K562 (cell line): ENCODE measurements around the gene MAMDC4. TPM values are rescaled to one million over a fixed set of nuclear protein-coding genes. Genes with fewer than 3 reads are reported as not detected.
A peak's percentile ranks its signal among the peaks of the same experiment; 100 is the strongest.

ENCODE experiments used
- DMBX1 ChIP-seq: fragments of 250-450 bp; sonication (Bioruptor Pico); IDR thresholded peaks from 2 replicates; pipeline ENCODE4 v1.8.0; 2022; ENCODE audit warnings: inconsistent platforms, mild to moderate bottlenecking, moderate library complexity, borderline replicate concordance
- MCM5 ChIP-seq: fragments of 450-650 bp; IDR thresholded peaks from 2 replicates; pipeline ENCODE4 v1.6.1; 2016; ENCODE audit warnings: low read depth
- NR1H2 ChIP-seq: sonication (generic); formaldehyde crosslinking; IDR thresholded peaks from 2 replicates; pipeline ENCODE4 v1.4.0; 2020; ENCODE audit warnings: mild to moderate bottlenecking, missing genetic modification reagents
- POLR2AphosphoS5 ChIP-seq: IDR thresholded peaks from 2 replicates; pipeline ENCODE4 v1.6.1; 2011; ENCODE audit warnings: mild to moderate bottlenecking, low read depth, low read length, moderate library complexity; ENCODE audit not compliant: control insufficient read depth, insufficient read depth
- RUNX1 ChIP-seq: sonication (generic); IDR thresholded peaks from 2 replicates; pipeline ENCODE4 v1.6.1; 2016; ENCODE audit warnings: antibody characterized with exemption, low read depth
- SREBF1 ChIP-seq: fragments of 150-350 bp; IDR thresholded peaks from 2 replicates; pipeline ENCODE4 v1.6.1; 2014; ENCODE audit warnings: antibody characterized with exemption, low read depth, low read length, borderline replicate concordance
- SRSF1 ChIP-seq: fragments of 200-400 bp; formaldehyde crosslinking; IDR thresholded peaks from 2 replicates; pipeline ENCODE4 v1.6.1; 2017; ENCODE audit warnings: mild to moderate bottlenecking, low read depth, low read length, moderate library complexity
- WHSC1 ChIP-seq: IDR thresholded peaks from one replicate; pipeline ENCODE4 v1.6.1; 2012; ENCODE audit warnings: low read length, control low read depth, inconsistent platforms
- polyA plus RNA-seq, 8 experiments: library from polyadenylated mRNA; depleted of rRNA in 4 of 8; stranded (reverse) in 5 of 8; unstranded in 3 of 8; fragments of >200 nt; fragmentation: Nextera tagmentation in 2 of 8; fragmentation: Illumina TruSeq in 1 of 8; extraction: Ambion mirVana in 2 of 8; extraction: Trizol in 1 of 8; gene quantifications; 2 replicates each; pipeline versions ENCODE4 v1.2.1 to v1.2.3, GENCODE V29; 2011 to 2014; ENCODE audit warnings: inconsistent platforms in 1 of 8, missing spikeins in 1 of 8
- total RNA-seq, 7 experiments: library from RNA; depleted of rRNA in 6 of 7; stranded (reverse); fragments of >200 nt in 6 of 7; fragmentation: Illumina TruSeq in 2 of 7; extraction: Trizol in 2 of 7; gene quantifications; 2 replicates each; pipeline versions ENCODE4 v1.2.1 to v1.2.3, GENCODE V29; 2011 to 2021; ENCODE audit warnings: low replicate concordance in 1 of 7
- TF ChIP-seq, protein P1 (sequence below): fragments of 250-450 bp; sonication (Bioruptor Pico); IDR thresholded peaks from 2 replicates; pipeline ENCODE4 v1.4.0; 2020
- TF ChIP-seq, protein P2 (sequence below): fragments of 250-450 bp; sonication (Bioruptor Pico); IDR thresholded peaks from 2 replicates; pipeline ENCODE4 v1.5.0; 2022; ENCODE audit warnings: mild to moderate bottlenecking
- TF ChIP-seq, protein P3 (sequence below): fragments of 450-650 bp; IDR thresholded peaks from 2 replicates; pipeline ENCODE4 v1.6.1; 2016; ENCODE audit warnings: low read depth, mild to moderate bottlenecking, moderate library complexity
- TF ChIP-seq, protein P4 (sequence below): fragments of 250-450 bp; sonication (Bioruptor Pico); IDR thresholded peaks from 2 replicates; pipeline ENCODE4 v1.8.0; 2022; ENCODE audit warnings: inconsistent platforms, mild to moderate bottlenecking, moderate library complexity, borderline replicate concordance
- TF ChIP-seq, protein P5 (sequence below): fragments of 450-650 bp; IDR thresholded peaks from 2 replicates; pipeline ENCODE4 v1.6.1; 2014; ENCODE audit warnings: low read depth, mild to moderate bottlenecking, moderate library complexity, borderline replicate concordance

Gene MAMDC4
- total and polyA plus RNA-seq, 9 of the 15 experiments (the other 6 are each of a cell fraction or from before 2014, with no cell fraction given), result 0.03 to 10.8 (median 1.5) TPM

DNA sequence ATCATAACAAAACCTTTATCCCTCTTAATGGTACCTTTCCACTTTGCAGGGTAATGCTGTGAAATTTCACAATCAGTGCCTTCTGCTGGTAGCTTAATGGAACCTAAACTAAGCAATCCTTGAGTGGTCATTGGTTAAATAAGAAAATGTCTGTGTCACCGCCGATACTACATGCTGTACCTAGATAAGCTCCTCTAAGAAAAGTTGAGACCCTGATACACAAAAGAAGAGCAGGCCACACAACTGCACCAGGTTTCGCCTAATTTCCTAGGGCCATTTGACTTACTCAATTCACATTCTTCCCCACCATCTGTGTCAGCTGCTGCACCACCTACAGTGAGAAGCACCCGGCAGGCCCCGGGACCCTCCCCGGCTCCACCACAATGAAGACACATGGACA lies 23.0 kb downstream of the MAMDC4 start (continued):
- TF ChIP-seq, protein P1, sequence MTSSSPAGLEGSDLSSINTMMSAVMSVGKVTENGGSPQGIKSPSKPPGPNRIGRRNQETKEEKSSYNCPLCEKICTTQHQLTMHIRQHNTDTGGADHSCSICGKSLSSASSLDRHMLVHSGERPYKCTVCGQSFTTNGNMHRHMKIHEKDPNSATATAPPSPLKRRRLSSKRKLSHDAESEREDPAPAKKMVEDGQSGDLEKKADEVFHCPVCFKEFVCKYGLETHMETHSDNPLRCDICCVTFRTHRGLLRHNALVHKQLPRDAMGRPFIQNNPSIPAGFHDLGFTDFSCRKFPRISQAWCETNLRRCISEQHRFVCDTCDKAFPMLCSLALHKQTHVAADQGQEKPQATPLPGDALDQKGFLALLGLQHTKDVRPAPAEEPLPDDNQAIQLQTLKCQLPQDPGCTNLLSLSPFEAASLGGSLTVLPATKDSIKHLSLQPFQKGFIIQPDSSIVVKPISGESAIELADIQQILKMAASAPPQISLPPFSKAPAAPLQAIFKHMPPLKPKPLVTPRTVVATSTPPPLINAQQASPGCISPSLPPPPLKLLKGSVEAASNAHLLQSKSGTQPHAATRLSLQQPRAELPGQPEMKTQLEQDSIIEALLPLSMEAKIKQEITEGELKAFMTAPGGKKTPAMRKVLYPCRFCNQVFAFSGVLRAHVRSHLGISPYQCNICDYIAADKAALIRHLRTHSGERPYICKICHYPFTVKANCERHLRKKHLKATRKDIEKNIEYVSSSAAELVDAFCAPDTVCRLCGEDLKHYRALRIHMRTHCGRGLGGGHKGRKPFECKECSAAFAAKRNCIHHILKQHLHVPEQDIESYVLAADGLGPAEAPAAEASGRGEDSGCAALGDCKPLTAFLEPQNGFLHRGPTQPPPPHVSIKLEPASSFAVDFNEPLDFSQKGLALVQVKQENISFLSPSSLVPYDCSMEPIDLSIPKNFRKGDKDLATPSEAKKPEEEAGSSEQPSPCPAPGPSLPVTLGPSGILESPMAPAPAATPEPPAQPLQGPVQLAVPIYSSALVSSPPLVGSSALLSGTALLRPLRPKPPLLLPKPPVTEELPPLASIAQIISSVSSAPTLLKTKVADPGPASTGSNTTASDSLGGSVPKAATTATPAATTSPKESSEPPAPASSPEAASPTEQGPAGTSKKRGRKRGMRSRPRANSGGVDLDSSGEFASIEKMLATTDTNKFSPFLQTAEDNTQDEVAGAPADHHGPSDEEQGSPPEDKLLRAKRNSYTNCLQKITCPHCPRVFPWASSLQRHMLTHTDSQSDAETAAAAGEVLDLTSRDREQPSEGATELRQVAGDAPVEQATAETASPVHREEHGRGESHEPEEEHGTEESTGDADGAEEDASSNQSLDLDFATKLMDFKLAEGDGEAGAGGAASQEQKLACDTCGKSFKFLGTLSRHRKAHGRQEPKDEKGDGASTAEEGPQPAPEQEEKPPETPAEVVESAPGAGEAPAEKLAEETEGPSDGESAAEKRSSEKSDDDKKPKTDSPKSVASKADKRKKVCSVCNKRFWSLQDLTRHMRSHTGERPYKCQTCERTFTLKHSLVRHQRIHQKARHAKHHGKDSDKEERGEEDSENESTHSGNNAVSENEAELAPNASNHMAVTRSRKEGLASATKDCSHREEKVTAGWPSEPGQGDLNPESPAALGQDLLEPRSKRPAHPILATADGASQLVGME (CRISPR knock-in tag), result no peak
- TF ChIP-seq MCM5 (no peak), SREBF1 (no peak), NR1H2 (CRISPR knock-in tag) (no peak), WHSC1 (no peak), POLR2AphosphoS5 (peak; percentile 51), DMBX1 (CRISPR knock-in tag) (no peak), RUNX1 (no peak), SRSF1 (no peak)
- TF ChIP-seq, protein P2, sequence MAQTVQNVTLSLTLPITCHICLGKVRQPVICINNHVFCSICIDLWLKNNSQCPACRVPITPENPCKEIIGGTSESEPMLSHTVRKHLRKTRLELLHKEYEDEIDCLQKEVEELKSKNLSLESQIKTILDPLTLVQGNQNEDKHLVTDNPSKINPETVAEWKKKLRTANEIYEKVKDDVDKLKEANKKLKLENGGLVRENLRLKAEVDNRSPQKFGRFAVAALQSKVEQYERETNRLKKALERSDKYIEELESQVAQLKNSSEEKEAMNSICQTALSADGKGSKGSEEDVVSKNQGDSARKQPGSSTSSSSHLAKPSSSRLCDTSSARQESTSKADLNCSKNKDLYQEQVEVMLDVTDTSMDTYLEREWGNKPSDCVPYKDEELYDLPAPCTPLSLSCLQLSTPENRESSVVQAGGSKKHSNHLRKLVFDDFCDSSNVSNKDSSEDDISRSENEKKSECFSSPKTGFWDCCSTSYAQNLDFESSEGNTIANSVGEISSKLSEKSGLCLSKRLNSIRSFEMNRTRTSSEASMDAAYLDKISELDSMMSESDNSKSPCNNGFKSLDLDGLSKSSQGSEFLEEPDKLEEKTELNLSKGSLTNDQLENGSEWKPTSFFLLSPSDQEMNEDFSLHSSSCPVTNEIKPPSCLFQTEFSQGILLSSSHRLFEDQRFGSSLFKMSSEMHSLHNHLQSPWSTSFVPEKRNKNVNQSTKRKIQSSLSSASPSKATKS (CRISPR knock-in tag), result no peak
- TF ChIP-seq, protein P3, sequence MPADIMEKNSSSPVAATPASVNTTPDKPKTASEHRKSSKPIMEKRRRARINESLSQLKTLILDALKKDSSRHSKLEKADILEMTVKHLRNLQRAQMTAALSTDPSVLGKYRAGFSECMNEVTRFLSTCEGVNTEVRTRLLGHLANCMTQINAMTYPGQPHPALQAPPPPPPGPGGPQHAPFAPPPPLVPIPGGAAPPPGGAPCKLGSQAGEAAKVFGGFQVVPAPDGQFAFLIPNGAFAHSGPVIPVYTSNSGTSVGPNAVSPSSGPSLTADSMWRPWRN, result no peak
- TF ChIP-seq, protein P4, sequence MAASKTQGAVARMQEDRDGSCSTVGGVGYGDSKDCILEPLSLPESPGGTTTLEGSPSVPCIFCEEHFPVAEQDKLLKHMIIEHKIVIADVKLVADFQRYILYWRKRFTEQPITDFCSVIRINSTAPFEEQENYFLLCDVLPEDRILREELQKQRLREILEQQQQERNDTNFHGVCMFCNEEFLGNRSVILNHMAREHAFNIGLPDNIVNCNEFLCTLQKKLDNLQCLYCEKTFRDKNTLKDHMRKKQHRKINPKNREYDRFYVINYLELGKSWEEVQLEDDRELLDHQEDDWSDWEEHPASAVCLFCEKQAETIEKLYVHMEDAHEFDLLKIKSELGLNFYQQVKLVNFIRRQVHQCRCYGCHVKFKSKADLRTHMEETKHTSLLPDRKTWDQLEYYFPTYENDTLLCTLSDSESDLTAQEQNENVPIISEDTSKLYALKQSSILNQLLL (CRISPR knock-in tag), result no peak
- TF ChIP-seq, protein P5, sequence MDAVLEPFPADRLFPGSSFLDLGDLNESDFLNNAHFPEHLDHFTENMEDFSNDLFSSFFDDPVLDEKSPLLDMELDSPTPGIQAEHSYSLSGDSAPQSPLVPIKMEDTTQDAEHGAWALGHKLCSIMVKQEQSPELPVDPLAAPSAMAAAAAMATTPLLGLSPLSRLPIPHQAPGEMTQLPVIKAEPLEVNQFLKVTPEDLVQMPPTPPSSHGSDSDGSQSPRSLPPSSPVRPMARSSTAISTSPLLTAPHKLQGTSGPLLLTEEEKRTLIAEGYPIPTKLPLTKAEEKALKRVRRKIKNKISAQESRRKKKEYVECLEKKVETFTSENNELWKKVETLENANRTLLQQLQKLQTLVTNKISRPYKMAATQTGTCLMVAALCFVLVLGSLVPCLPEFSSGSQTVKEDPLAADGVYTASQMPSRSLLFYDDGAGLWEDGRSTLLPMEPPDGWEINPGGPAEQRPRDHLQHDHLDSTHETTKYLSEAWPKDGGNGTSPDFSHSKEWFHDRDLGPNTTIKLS, result no peak
